Tibial nerve (tissue), 4 donors: ENCODE measurements around the gene TPSG1. TPM values are rescaled to one million over a fixed set of nuclear protein-coding genes. Genes with fewer than 3 reads are reported as not detected.
"Not testable (repeated sequence)": the region's sequence is repeated elsewhere in the genome, so short reads cannot be mapped to it uniquely, and the experiment has no call there.

Source experiments
- DNase-seq, 2 donors: peaks; one replicate each; pipeline ENCODE4 v3.0.0-alpha.2; 2019; ENCODE audit warnings: low spot score in 2 of 2
- H3K27ac ChIP-seq, 4 donors: fragments of 200-600 bp; sonication (generic) in 3 of 4; one replicate each; pipeline ENCODE4 v1.5.1; 2017 to 2019; ENCODE audit warnings: mild to moderate bottlenecking in 1 of 4
- H3K27me3 ChIP-seq, 2 donors: fragments of 200-600 bp; sonication (generic) in 1 of 2; one replicate each; pipeline versions ENCODE4 v1.5.1 to v1.6.0; 2017 to 2019
- H3K36me3 ChIP-seq, 3 donors: fragments of 200-600 bp; sonication (generic); one replicate each; pipeline ENCODE4 v1.5.1; 2018 to 2019
- H3K4me1 ChIP-seq, 4 donors: fragments of 200-600 bp; sonication (generic) in 3 of 4; one replicate each; pipeline ENCODE4 v1.5.1; 2017 to 2019
- H3K4me3 ChIP-seq, 4 donors: fragments of 200-600 bp; sonication (generic) in 3 of 4; one replicate each; pipeline ENCODE4 v1.5.1; 2017 to 2019; ENCODE audit warnings: mild to moderate bottlenecking in 1 of 4, moderate library complexity in 1 of 4
- H3K9me3 ChIP-seq, 4 donors: fragments of 200-600 bp; sonication (generic) in 3 of 4; one replicate each; pipeline ENCODE4 v1.5.1; 2017 to 2019
- CTCF ChIP-seq, 5 experiments: fragments of 200-600 bp in 3 of 5; fragments of 450-650 bp in 2 of 5; sonication (generic) in 3 of 5; IDR thresholded peaks; one replicate each; pipeline ENCODE4 v1.5.1; 2016 to 2019; ENCODE audit warnings: antibody characterized with exemption in 5 of 5, mild to moderate bottlenecking in 3 of 5, moderate library complexity in 2 of 5
- EP300 ChIP-seq, 2 donors: sonication (generic); formaldehyde crosslinking; IDR thresholded peaks; one replicate each; pipeline ENCODE4 v1.6.1; 2017; ENCODE audit warnings: antibody characterized with exemption in 2 of 2, mild to moderate bottlenecking in 1 of 2
- POLR2A ChIP-seq, 2 donors: fragments of 450-650 bp; IDR thresholded peaks; one replicate each; pipeline ENCODE4 v1.6.1; 2017; ENCODE audit warnings: antibody characterized with exemption in 2 of 2, mild to moderate bottlenecking in 2 of 2, moderate library complexity in 2 of 2
- WGBS, 2 donors: methylation state at CpG; one replicate each; pipeline ENCODE4 v1.1.5; 2018; 5-methylcytosine and 5-hydroxymethylcytosine counted together
- total RNA-seq, 4 donors: library from RNA; depleted of rRNA; stranded (reverse); fragments of >200 nt; gene quantifications; one replicate each; pipeline ENCODE4 v1.1.0, GENCODE V29; 2016

The TPSG1 gene
- total RNA-seq, 4 donors from 2014 or later: 2.5 TPM; not detected in 3

- H3K9me3 ChIP-seq: no peaks in the 10 kb centered on the region
- no peak overlapping the region for H3K27ac ChIP-seq
- no peak for TF ChIP-seq POLR2A (IDR thresholded peaks at IDR 0.05)
- no peak for TF ChIP-seq EP300 (IDR thresholded peaks at IDR 0.05)
- TF ChIP-seq CTCF (IDR thresholded peaks at IDR 0.05): no peak
- H3K4me3 ChIP-seq: no peak overlapping the region
- H3K27me3 ChIP-seq: peaks cover 0 to 32% of the 10 kb centered on the region in 2 donors
- 66 to 78% methylated on average over 14 to 25 of the region's 29 CpGs for WGBS, 2 donors
- H3K36me3 ChIP-seq: no peaks in the 10 kb centered on the region
- H3K4me1 ChIP-seq: peaks cover 0 to 6% (median 0%) of the 10 kb centered on the region in 4 donors
- no peak for DNase-seq
These were observed 31.1 kb downstream of the TPSG1 start for GRCh38 chr16:1193825-1194581.

GRCh38 chr16:1193143-1193824, 31.8 kb downstream of the TPSG1 start:
- peaks cover 0 to 6% (median 0%) of the 10 kb centered on the region in 4 donors for H3K4me1 ChIP-seq
- H3K4me3 ChIP-seq: no peak overlapping the region
- peaks cover 0 to 32% of the 10 kb centered on the region in 2 donors for H3K27me3 ChIP-seq
- no peak for TF ChIP-seq POLR2A (IDR thresholded peaks at IDR 0.05)
- no peak for TF ChIP-seq EP300 (IDR thresholded peaks at IDR 0.05)
- no peak for TF ChIP-seq CTCF (IDR thresholded peaks at IDR 0.05)
- no peaks in the 10 kb centered on the region for H3K9me3 ChIP-seq
- H3K27ac ChIP-seq: no peak overlapping the region
- no peaks in the 10 kb centered on the region for H3K36me3 ChIP-seq
- DNase-seq: no peak
- 62 to 67% methylated on average over 25 to 29 of the region's 30 CpGs for WGBS, 2 donors

GRCh38 chr16:1192384-1193073, 32.5 kb downstream of the TPSG1 start:
- DNase-seq: no peak
- Histone ChIP-seq H3K27ac (no peak overlapping the region), H3K4me3 (no peak overlapping the region), H3K9me3 (no peaks in the 10 kb centered on the region), H3K36me3 (no peaks in the 10 kb centered on the region), H3K4me1 (peaks cover 0 to 6% (median 0%) of the 10 kb centered on the region in 4 donors), H3K27me3 (peaks cover 0 to 32% of the 10 kb centered on the region in 2 donors)
- TF ChIP-seq CTCF (IDR thresholded peaks at IDR 0.05) (no peak), EP300 (IDR thresholded peaks at IDR 0.05) (no peak), POLR2A (IDR thresholded peaks at IDR 0.05) (no peak)
- WGBS, 2 donors: 61 to 79% methylated on average over 8 of the region's 9 CpGs

- H3K27ac ChIP-seq, DNase-seq, H3K4me3 ChIP-seq, H3K36me3 ChIP-seq, H3K4me1 ChIP-seq, H3K9me3 ChIP-seq: not testable (repeated sequence)
- H3K27me3 ChIP-seq: peaks cover 0 to 25% of the 10 kb centered on the region in 2 donors
- WGBS, 2 donors: 91% methylated on average over 8 of the region's 11 CpGs; no CpG with 5 or more reads in 1 of the 2 donors
These were observed 34.3 kb downstream of the TPSG1 start for GRCh38 chr16:1190789-1191188.

- Histone ChIP-seq H3K9me3 (no peaks in the 10 kb centered on the region), H3K4me1 (peaks cover 0 to 2% (median 0%) of the 10 kb centered on the region in 4 donors), H3K27me3 (peaks cover 0 to 16% of the 10 kb centered on the region in 2 donors), H3K27ac (no peak overlapping the region), H3K36me3 (no peaks in the 10 kb centered on the region), H3K4me3 (no peak overlapping the region)
- TF ChIP-seq CTCF (IDR thresholded peaks at IDR 0.05) (no peak), EP300 (IDR thresholded peaks at IDR 0.05) (no peak), POLR2A (IDR thresholded peaks at IDR 0.05) (no peak)
- DNase-seq: no peak
- WGBS, 2 donors: 76% methylated on average over 7 of the region's 7 CpGs
These were observed 35.6 kb downstream of the TPSG1 start for GRCh38 chr16:1189455-1189854.
